Endothelial cell of umbilical vein (primary cell): ENCODE measurements around the gene SLC26A3.

Experiments used
- CTCF ChIP-seq, 2 donors: IDR thresholded peaks; 1 replicate in 1 of 2; 2 replicates in 1 of 2; pipeline ENCODE4 v1.5.1; 2011; ENCODE audit warnings: low read length in 2 of 2, mild to moderate bottlenecking in 2 of 2, moderate library complexity in 2 of 2, control low read depth in 1 of 2, inconsistent platforms in 1 of 2, low read depth in 1 of 2; ENCODE audit not compliant: insufficient read depth in 1 of 2; ENCODE audit errors: extremely low read depth in 1 of 2
- EZH2 ChIP-seq: IDR thresholded peaks from 2 replicates; pipeline ENCODE4 v1.6.1; 2012; ENCODE audit warnings: borderline replicate concordance, low read depth, mild to moderate bottlenecking, moderate library complexity, low read length, inconsistent platforms; ENCODE audit not compliant: severe bottlenecking
- FOS ChIP-seq: IDR thresholded peaks from 2 replicates; pipeline ENCODE4 v1.6.1; 2011; ENCODE audit warnings: mild to moderate bottlenecking, low read length, moderate library complexity, borderline replicate concordance; ENCODE audit not compliant: insufficient read depth
- GATA2 ChIP-seq: IDR thresholded peaks from 2 replicates; pipeline ENCODE4 v1.7.0; 2011; ENCODE audit warnings: low read depth, mild to moderate bottlenecking, moderate library complexity, mixed read lengths, low read length; ENCODE audit not compliant: insufficient read length, insufficient read depth
- JUN ChIP-seq: IDR thresholded peaks from 2 replicates; pipeline ENCODE4 v1.6.1; 2011; ENCODE audit warnings: borderline replicate concordance, low read depth; ENCODE audit not compliant: insufficient read length, insufficient read depth
- MAX ChIP-seq: IDR thresholded peaks from 2 replicates; pipeline ENCODE4 v1.6.1; 2011; ENCODE audit not compliant: insufficient read depth, insufficient read length
- MYC ChIP-seq: IDR thresholded peaks from one replicate; pipeline ENCODE4 v1.6.1; 2011; ENCODE audit warnings: mild to moderate bottlenecking, low read depth, low read length
- POLR2A ChIP-seq: IDR thresholded peaks from 2 replicates; pipeline ENCODE4 v1.6.1; 2012; ENCODE audit warnings: low read depth, mild to moderate bottlenecking, control low read depth, low read length
- POLR2AphosphoS5 ChIP-seq: IDR thresholded peaks from 2 replicates; pipeline ENCODE4 v1.6.1; 2012; ENCODE audit warnings: low read depth, mild to moderate bottlenecking, control low read depth, low read length, moderate library complexity; ENCODE audit not compliant: insufficient read depth

GRCh38 chr7:107818622-107819021 lies 15.6 kb upstream of the SLC26A3 start:
- TF ChIP-seq POLR2A (no peak), MAX (no peak), JUN (no peak), CTCF (IDR thresholded peaks at IDR 0.05; ENCODE audit: extremely low read depth in 1 of 2, insufficient read depth in 1 of 2, low read depth in 1 of 2, low read length in 2 of 2) (no peak), POLR2AphosphoS5 (no peak), FOS (no peak), EZH2 (no peak), MYC (no peak), GATA2 (no peak)
